NCI-H1048 (cell line): ENCODE data around the gene KIAA0753.

Source experiments
- DNase-seq: peaks from one replicate; lab custom pipeline; 2025; lab: John Stamatoyannopoulos, UW

Gene KIAA0753

DNA sequence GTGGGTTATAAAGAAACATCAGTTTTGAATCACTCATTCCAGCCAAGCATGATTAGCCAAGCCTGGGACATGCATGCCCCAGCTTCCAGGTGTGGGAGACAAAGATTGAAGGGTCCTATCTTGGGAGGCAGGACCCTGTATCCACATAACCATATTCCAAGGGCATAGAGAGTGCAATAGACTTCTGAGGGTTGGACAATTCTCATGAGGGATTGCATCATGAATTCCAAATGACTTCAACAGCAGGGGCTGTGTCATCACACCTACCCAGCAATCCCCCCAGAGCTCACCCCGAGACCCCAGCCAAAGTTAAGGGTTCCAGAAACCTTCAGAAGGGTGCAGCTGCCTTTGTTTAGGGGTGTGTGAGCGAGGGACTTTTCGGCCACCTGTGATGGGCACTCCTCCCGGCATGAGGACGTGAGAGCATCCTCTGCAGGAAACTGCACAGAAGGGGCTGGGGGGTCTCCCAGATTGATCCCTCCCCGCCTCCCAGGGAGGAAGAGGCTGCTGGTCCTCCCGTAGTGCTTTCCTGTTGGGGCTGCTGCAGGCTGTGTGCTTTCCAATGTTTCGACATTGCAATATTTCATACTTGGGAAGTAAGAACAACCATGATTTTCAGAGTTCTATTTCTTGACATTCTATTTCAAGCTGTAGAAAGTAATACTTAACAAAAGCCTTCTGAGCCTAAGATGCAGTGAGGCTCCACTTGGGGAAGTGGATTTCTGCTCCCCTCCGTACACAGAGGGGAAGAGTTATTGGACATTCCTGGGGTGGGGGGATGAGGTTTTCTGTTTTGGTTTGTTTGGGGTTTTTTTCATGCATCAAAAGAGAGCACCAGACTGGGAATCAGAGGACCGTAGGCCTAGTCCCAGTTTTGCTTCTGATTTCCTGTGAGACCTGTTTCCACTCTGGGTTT lies 70.9 kb downstream of the KIAA0753 start:
- no peak for DNase-seq

DNA sequence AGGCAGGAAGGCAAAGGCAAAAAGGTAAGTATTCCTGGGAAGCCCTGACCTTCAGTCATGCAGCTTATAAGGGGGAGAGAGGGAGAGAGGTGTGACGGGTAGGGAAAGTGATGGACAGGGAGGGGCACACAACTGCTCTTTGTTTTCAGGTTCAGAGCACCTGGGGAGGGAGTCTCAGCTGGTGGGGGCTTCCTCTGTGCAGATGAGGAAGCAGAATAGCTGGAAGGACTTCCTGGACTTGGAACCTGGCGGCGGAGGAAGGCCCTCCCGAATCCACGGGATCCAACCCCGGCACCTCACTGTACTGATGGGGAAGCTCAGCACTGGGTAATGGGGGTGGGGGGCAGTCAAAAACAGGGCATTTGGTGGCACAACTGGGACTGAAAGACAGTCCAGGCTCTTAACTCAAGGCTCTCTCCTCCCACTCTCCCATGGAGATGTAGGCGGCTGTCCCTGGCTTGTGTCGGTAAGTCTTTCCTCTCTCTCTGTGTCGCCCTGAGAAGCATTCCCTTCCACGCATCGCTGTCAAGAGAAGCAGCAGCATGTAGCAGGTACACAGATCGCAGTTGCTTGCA lies 72.2 kb downstream of the KIAA0753 start:
- DNase-seq = no peak

DNA sequence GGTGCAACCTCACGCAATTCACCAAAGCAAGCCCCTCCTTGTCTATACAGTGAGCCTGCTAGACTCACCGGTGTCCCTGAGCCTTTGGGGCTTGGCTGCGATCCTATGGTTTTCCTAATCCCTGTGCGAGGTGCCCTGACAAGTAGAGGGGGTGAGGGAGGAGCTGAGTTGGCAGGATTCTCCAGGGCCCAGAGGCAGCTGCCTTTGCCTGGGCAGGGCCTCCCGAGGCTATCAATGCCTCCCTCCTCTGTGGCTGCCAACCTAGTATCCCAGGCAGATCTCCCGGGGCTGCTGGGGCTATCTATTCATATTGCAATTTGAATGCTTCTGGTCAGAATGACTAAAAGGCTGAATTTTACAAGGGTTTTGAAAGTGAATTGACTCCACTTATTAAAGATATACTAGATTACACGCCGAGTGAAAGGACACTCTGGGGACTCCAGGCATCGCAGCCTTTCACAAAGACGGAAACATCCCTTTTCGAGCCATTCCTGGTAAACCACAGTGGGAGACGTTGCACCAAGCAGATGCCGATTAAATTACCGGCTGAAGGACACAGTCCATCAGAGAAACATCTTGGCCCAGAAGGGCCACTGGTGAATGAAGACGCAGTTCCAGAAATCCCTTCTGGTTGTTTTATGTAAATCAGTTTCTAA lies 72.9 kb downstream of the KIAA0753 start:
- no peak for DNase-seq

DNA sequence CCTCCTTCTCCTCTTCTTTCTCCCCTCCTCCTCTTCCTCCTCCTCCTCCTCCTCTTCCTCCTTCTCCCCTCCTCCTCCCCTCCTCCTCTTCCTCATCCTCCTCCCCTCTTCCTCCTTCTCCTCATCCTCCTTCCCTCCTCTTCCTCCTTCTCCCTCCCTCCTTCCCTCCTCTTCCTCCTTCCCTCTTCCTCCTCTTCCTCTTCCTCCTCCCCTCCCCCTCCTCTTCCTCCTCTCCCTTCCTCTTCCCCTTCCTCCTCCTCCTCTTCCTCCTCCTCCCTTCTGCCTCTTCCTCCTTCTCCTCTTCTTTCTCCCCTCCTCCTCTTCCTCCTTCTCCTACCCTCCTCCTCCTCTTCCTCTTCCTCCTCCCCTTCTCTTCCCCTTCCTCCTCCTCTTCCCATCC lies 79.1 kb downstream of the KIAA0753 start:
- DNase-seq = no peak

DNA sequence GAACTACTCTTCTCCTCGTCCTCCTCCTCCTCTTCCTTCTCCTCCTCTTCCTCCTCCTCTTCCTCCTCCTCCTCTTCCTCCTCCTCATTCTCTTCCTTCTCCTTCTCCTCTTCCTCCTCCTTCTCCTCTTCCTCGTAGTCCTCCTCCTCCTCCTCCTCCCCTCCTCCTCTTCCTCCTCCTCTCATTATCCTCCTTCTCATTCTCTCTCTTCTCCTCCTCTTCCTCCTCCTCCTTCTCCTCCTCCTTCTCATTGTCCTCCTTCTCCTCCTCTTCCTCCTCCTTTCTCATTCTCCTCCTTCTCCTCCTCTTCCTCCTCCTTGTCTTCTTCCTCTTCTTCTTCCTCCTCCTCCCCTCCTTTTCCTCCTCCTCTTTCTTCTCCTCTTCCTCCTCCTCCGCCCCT lies 80.0 kb downstream of the KIAA0753 start:
- no peak for DNase-seq

DNA sequence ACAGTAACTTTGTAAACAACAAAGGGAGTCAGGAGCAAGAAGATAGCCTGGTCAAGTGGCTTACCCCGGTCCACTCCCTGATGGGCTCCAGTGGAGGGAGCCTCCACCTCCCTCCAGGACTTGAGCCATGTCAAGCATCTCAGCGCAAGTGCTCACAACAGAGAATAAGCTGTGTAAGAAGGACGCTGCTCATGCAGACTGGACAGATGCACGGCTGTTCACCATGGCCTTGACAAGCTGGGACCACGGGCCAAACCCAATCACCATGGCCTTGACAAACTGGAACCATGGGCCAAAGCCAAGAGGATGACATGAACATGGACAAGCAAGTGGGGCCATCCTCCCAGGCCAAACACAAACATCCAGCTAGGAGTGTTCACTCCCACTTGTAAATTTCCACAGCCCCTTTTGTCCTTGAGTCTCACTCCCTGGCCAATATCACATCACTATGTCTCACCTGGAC lies 80.7 kb downstream of the KIAA0753 start:
- no peak for DNase-seq

DNA sequence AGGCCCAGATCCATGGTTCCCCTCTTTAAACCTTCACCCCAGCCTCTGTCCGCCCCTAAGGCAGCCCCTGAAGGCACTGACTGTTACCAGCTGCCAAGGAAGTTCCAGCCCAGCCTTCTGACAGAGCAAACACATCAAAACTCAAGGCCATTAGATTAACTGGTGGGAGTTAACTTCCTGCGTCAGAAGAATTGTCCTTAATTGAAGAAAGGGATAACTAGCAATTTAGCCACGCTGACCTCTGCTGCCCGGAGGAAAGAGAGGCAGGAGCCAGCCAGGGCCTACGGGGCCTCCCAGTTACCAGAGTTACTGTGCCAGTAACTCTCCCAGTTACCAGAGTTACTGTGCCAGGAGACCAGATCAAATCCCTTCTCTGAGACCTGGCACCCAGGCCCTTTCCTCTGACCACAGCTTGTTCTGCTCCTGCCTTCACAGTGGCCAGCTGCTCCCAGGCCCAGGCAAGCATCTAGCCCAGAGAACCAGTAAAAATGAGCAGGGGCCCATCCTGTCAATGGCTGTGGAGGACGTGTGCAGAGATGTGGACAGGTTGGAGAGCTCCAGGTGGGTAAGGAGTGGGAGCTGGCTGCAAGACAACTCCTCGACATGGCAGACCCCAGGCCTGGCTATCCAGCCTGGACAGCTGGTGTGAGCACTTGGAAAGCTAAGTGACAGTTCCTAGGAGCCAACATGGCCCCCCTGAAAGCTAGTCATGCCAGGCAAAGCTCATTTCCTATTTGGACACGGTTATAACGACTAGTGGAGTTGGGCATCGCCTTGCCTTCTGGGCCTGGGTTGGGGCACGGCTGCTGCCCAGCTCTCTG lies 81.4 kb downstream of the KIAA0753 start:
- DNase-seq = no peak

DNA sequence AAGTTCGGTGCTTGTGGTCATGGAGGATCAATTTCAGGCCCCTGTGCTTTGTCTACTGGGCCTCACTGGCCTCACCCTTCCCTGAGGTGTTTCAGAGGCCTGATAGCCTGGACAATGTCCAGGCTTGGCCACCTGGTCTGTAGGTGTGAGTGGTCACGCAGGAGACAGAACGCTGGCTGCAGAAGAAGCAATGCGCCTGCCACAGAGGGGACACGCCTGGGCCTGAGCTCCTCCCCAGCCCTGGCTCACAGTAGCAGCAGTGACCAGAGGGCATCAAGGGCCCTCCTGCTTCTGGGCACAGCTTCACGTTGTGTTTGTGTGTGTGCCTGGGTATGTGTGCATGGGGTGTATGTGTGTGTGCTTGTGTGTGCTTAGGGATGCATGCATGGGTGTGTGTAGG lies 82.2 kb downstream of the KIAA0753 start:
- DNase-seq = no peak

DNA sequence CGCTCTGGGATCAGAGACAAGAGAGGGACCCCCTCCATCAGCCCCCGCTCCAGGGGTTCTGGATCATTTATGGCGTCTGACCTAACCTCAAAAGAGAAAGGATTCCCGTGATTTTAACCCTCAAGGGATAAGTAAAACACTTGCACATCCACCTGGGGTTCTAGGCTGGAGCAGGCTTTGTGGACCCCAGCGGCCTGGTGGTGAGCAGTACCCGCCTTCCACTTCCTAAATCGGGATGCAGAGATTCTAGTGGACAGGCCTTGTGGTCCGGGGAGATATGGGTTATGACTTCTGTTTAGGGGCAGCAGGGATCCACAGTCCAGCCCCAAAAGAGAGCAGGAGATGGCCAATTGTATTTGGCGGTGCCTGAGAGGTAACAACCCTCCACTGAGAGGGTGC lies 83.5 kb downstream of the KIAA0753 start:
- no peak for DNase-seq

DNA sequence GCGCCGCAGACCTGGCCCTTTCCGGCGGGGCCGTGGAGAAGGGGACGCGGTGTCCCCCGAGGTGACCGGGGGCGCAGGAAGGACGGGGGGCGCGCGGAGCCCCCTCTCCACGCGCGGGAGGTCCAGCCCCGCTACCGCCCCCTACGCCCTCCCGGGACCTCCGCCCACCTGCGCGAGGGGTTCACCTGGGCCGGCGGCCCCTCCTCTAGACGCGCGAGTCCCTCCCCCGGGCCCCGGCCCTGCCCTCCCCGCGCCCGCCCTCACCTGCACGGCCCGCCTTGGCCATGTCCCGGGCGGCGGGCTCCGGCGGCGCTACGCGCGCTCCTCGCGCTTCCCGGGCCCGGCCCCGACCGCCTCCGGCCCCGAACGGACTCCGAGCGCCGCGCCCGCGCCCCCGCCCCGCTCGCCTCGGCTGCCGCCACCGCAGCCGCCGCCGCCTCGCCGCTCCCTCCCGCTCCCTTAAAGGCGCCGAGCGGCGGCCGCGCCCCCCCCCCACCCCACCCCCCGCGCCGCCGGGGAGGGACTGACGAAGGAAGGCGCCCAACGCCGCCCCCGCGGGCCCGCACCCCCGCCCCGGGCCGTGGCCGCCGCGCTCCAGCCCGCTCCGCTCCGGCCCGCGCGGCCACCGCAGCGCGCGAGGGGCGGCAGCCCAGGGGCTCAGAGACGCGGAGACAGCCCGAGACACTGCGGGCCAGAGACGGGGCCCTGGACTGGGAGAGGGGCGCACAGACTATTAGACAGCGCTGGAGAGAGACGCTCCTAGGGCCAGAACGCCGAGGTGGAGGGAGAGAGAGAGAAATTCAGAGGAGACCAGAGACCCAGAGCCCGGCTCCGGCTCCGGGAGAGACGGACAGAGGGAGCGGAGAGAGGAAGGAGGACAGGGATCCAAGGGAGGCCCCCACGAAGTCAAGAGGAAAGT lies 84.1 kb downstream of the KIAA0753 start, which contains the start of gene PITPNM3:
Gene PITPNM3 (minus strand): TSS at position 435 of the 919 bp plus-strand sequence. CDS start 149 bp downstream, at position 286.
- no peak for DNase-seq

DNA sequence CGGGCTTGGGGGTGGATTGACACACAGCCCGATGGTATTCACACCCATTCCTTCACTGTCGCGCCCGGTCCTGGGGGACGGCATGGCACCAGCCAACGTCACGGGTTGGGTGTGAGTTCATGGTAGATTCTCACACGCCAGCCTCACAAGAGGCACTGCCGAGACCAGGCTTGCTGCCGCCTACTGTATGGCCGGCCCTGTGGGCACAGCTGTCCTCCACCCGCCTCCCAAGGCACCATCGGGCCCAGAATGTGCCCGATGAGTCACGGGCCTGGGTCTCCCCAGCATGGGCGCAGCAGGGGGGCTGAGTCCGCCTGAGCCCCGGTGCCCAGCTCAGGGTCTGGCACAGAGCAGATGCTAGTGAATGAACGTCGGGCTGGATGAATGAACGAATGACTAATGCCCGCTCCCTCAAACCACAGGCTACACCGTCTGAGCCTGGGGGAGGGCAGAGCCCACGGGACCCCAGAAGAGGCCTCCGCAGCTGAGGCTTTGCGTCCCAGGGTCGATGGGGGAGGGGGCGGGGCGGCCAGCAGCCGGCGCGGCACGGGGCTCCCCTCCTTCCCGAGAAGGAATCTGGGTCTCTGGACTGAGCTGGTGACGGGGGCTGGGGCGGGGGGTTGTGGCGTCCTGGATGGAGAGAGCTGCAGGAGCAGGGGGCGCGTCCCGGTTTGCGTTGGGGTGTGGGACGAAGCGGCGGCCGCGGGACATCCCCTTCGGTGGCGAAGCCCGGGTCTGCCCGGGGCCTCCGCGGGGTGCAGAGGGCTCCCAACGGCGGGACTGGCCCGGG lies 85.0 kb downstream of the KIAA0753 start:
- DNase-seq = no peak

DNA sequence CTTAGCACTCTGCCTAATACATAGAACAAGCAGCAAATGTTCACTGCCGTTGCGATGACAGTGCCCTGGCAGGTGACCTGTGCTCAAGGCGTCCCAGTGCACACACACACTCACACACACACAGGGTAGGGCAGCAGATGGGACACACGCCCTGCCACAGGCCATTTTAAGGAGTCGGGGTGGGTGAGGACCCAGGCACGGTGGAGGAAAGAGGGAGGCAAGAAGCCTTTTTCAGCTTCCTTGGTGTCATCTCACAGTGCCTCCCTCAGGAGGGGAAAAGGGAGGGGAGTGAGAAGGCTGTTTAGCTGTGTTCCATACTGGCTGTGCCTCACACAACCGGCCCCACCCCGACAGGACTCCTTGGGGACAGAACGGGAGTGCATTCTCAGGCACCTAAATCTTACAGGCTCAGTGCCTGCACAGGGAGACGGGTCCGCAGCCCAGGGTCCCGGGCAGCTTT lies 85.6 kb downstream of the KIAA0753 start:
- DNase-seq = no peak

DNA sequence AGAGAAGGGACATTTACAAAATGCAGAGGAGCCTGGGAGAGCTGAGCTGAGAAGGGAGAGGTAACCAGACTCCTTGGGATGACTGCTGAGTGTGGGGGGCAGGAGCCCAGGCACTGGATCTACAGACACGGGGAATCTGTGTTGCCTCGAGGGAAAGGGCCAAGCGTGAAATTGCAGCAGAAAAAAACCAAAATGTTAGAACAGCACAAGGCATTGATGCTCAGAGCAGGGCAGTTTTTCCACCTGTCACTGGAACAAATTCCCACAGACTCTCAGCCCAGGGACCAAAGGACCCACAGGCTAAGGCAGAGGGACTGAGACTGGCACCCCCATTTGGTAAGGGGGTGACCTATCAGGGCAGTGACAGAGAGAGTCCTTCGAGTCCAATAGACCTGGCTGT lies 86.2 kb downstream of the KIAA0753 start:
- no peak for DNase-seq

DNA sequence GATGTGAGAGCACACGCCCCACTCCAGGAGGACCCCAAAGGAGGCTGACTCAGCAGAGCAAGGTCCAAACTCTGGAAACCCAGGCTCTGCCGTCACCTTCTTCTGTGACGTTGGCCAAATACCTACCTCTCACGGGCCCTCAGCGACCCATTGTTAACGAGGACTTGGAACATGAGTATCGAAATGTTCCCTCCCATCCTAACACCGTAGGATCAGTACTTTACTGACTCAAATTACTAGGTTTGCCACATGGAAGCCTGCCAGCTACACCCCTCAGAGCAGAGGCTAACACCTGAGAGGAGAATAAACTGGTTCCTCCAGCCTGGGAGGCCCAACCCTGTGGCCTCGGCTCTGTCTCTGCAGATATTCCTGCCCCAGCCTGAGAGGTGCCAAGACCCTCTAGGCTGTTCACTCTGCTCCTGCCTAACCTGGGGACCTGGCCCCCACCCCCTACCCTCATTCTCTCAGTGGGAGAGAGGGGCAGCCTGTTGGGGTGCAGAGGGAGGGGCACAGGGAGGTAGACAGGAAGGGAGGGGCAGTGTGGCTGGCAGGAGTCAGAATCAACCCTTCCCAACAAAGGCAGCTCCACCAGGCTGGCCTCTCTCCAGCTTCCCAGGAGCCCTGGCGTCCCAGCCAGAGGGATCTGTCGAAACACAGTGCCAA lies 88.5 kb downstream of the KIAA0753 start:
- DNase-seq = no peak

DNA sequence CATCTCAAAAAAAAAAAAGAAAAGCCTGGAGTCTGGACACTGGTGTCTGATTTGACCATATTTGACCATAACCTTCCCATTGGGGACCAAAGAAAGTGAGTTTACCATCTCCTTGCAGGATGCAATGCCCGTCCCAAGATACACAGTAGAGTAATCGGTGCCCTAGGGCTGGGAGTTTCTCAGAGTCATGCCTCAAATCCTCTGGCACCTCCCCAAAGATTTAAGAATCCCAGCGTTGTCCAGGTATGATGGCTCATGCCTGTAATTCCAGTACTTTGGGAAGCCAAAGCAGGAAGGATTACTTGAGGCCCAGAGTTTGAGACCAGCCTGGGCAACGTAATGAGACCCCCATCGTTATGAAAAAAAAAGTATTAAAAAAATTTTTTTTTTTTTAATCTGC lies 89.2 kb downstream of the KIAA0753 start:
- no peak for DNase-seq

DNA sequence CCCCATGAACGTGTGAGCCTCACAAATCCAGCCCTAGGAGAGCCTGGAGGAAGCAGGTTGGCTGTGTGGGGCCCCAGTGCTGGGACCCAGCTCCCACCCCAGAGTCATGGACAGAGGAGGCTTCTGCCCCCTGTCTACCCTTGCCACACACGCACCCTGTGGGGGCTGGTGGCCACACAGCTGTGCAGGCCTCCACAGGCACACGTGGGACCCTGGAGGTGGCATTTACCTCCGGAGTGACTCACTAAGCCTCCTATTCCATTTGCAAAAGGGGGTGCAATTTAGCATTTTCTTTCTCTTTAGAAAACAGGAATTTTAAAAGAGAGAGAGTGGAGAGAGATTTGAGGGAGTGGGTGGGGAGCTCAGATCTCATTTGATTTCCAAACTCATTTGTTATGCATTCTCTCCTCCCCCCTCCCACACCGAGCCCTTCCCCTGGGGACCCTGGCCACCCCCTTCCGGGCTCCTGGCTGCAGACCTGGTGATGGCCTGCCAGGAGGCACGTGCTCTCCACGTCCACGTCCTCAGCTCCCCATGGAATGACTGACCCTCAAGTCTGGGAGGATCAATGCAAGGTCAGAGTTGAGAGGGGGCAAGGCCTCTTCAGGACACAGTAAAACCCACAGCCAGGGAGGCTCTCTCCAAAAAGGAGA lies 91.0 kb downstream of the KIAA0753 start:
- DNase-seq = no peak

DNA sequence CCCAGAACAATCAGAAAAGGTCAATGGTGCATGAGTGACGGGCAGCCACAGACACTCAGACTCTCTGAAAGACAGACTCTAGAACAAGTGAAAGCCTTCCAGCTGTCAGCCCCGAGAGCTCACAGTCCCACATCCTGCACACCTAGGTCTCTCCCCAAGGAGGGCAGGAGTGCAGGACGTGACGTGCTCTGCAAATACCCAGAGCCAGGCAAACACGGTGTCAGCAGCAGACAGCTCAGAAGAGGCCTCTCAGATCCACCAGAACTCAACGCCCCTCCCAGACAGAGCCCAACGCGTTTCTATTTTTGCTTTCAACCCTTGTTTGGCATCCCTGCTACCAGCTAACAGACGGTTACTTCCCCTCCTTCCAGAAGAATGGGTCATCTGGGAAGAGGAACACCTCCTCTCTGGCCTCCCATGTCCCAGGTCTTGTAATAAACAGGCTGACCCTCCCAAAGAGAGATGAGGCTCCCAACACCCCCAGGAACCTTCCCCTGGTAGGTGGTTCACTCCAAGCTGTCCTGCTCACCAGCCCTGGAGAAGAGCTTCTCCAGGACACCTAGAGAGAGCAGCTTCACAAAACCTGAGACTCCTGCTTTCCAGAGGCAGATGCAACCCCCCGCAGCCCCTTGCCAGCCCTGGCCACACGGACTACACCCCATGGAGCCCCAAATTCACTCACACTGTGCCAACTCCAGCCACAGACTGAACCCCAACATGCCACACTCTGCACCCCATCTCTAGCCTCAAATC lies 91.8 kb downstream of the KIAA0753 start:
- DNase-seq = no peak

DNA sequence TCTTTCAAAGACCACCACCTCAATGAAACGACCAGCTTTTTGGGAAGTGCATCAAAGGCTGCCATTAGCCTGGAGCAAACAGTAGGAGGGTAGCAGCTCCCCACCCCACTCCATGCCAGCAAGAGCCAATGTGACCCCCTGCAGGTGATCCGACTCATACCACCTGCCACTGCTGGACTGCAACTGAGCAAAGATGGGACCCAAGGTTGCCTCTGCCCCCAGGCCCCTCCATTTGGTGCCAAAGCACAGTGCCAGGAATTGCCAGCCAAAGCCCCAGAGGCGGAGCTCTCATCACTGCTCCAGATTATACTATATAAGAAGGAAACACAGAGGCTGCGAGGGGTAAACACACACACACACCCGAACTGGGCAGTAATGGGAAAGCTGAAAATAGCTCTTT lies 92.5 kb downstream of the KIAA0753 start:
- DNase-seq = no peak
